GM18873 (cell line): ENCODE measurements around the gene NOS1.
"Not testable (repeated sequence)": the region's sequence is repeated elsewhere in the genome, so short reads cannot be mapped to it uniquely, and the experiment has no call there.

Source experiments
- ATAC-seq: cut with Tn5 transposase; IDR thresholded peaks from one replicate; pipeline ENCODE4 v1.9.1; 2021; ENCODE audit warnings: mild to moderate bottlenecking, moderate library complexity, moderate number of reproducible peaks; ENCODE audit not compliant: unreplicated experiment, low FRiP score

Gene NOS1

DNA sequence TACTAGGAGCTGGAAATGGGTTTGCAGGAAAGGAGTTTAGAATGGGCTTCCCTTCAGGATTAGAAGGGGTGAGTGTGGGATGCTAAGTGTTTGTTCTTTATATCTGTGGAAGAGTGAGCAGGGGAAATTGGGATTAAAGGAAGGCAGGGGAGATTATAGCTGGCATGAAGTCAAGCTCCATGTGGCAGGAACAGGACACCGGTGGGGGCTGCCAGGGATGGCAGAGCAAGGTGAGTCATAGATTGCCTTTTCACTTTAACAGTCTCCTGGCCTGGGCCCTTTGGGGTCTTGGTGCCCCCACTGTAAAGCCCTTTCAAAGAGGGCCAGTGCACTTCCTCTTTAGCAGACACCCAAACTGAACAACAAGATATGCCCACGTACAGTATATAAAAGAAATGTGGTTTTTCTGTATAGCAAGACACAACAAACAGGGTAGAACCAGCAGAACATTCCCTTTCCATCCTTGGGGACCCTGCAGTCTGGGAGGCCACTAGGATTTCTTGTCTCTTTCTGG lies 148.1 kb downstream of the NOS1 start:
- ATAC-seq: no peak

DNA sequence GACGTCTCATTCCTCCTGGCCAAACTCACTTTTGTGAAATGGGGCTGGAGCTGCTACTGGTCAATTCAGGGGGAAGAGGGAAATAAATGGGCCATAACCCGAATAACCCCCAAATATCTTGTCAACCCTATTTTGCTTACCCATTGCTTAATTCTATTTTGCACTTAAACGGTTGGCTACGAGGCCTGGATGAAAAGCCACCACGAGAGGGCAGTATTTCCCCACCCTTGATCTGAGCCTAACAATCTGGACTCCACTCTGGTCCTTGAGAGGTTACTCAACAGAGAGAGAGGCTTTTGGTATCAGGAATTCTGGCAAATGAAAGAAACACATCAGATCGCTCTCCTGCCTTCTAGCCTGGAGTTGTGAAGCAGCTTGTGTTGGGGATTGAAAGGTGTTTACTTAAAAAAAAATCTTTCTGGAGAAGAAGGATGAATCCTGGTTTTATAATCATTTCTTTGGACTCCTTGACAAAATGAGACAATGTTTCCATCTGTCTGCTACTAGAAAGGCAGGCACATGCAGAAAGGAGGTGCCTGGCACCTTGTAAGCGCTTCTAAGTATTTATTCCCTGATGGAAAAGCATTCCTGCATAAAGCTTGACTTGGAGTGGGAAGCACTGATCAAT lies 148.7 kb downstream of the NOS1 start:
- ATAC-seq: no peak

DNA sequence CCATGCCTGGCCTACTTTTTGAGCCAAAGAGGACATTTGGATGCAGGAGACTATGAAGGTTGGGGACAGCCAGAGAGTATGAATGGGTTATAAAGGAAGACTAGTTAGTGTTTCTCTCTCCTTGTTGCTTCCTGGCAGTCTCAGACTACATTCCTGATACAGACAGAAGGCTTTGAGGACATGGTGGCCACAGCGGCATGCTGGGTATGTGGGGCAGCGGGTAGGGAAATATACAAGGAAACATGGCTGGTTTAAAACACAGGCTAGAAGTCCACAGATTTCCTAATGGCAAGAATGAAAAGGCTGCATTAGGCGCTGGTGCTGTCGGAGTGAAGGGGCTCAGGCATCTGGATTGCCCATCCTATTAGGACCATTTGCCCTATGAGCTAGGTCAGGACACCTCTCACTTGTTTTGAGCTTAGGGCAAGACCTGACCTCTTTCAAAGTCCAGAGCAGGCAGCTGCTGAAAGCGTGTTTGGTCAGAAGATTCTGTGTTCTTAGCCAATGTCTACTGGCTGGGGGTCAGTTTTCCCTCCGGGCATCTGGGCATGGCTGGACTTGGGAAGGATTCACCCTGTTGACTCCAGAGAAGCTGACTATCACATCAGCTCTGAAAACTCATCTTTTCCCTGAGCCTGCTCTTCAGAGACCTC lies 151.0 kb downstream of the NOS1 start:
- ATAC-seq: no peak

DNA sequence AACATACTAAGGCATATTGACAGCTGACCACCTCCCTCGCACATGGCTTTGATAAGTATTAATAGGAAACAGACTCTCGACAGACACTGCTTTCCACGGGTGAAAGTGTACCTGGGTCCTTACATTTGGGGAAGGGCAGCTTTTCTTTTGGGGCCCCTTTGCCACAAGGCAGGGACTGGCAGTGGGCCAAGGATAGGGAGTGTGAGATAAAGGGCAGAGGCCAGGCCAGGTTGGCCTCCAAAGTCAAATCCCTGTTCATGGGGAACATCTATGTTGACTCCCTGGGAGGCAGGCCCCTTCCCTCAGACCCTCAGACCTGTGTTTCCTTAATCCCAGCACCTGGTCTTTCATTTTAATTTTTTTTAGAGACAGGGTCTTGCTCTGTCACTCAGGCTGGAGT lies 151.8 kb downstream of the NOS1 start:
- ATAC-seq: no peak

DNA sequence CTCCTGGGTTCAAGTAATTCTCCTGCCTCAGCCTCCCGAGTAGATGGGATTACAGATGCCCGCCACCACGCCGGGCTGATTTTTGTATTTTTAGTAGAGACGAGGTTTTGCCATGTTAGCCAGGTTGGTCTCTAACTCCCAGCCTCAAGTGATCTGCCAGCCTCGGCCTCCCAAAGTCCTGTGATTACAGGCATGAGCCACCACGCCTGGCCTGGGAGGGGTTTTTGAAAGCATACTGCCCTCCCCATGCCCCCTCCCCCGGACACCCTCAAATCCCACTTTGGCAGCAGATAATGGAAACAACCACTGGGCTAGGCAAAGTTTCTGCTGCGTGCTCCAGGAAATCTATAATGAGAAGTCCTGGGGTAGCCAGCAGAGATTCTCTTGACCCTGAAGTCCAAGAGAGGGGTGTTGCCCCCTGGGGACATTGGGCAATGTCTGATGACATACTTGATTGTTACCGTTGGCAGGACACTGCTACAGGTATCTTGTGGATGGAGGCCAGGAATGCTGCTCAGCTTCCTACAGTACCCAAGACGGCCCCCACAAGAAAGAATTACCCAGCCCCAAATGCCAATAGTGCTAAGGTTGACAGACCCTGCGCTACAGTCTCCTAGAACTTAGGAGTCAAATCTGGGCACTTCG lies 152.5 kb downstream of the NOS1 start:
- ATAC-seq: no peak

DNA sequence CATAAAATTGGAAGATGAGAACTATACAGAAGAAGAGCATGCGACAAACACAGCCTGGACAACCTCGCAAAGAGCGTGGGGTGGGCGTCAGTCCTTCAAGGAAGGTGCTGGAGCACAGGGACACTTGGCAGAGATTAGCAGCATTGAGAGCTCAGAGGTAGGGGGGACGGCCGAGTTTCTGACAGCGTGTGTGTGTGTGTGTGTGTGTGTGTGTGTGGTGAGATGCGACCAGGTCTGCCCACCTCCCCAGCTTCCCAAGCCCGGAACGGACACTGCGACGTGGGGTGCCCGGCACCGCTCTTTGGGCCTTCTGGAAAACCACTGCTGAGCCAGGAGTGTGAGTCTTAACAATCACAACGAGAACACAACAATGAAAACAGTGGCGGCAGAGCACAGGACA lies 153.2 kb downstream of the NOS1 start:
- no peak for ATAC-seq

DNA sequence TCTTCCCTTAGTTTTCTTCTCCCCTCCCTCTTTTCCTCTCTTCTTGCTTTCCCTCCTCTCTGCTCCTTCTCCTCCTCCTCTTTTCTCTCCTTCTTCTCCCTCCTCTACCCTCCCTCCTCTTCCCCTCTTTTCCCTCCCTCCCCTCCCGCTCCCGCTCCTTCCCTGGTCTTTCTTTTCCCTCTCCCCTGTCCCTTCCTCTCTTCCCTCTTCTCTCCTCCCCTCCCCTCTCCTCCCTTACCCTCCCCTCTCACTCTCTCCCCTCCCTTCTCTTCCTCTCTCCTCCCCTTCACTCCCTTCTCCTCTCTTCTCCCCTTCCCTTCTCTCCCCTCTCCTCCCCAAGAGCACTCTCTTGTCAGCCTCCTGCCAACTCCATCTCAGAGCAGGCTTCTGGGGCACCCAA lies 153.8 kb downstream of the NOS1 start:
- ATAC-seq: no peak

DNA sequence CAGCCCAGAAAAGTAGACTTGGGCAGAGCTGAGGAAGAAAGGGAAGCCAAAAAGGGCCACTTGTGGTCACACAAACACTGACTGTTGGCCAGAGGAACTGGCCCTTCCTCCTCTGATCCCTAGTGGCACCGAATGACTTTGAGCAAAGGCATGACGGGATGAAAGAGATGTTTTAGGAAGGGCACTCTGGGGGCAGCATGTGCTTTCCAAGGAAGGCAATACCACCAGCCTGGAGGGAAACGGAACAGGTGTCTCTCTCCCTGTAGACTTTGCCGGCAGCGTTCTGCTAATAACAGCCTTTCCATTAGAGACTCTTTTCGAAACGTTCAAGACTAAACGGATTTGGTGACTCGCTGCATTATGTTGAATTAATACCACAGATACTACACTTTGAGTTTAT lies 158.9 kb downstream of the NOS1 start:
- ATAC-seq: no peak

DNA sequence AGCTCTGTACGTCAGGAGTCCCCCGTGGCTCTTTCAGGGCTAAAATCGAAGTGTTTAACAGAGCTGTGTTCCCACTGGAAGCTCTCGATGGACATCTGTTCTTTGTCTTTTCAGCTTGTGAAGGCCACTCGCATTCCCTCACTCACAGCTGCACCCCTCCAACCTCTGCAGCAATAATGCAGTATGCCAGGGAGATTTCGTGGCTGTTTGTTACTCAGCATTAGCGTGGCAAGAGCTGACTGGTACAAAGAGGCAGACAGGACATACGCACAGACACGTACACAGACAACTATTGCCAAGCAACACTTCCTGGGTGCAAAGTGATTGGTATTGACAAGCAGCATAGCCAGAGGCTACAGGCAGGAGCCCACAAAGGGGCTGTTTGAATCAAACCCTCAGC lies 159.4 kb downstream of the NOS1 start:
- ATAC-seq: no peak

DNA sequence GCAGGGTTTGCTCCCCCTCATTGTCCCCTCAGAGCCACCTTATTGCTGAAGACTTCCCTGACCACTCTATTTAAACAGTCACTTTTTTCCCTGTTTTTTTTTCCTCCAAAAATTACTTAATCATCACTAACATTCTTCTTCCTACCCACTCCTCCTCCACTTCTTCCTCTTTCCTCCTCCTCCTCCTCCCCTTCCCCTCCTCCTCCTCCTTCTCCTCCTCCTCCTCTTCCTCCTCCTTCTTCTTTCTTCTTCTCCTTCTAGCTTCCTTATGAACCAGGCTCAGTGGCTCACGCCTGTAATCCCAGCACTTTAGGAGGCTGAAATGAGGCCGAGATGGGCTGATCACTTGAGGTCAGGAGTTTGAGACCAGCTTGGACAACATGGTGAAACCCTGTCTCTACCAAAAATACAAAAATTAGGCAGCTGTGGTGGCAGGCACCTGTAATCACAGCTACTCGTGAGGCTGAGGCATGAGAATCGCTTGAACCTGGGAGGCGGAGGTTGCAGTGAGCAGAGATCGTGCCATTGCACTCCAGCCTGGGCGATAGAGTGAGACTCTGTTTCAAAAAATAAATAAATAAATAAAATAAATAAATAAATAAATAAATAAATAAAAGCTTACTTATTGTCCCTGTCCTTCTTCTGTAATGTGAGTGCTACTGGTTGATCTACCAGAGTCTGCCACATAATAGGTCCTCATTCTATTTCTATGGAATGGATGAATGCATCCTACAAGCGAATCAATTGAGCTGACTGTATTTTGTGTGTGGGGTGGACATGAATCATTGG lies 161.3 kb downstream of the NOS1 start:
- not testable (repeated sequence) for ATAC-seq

DNA sequence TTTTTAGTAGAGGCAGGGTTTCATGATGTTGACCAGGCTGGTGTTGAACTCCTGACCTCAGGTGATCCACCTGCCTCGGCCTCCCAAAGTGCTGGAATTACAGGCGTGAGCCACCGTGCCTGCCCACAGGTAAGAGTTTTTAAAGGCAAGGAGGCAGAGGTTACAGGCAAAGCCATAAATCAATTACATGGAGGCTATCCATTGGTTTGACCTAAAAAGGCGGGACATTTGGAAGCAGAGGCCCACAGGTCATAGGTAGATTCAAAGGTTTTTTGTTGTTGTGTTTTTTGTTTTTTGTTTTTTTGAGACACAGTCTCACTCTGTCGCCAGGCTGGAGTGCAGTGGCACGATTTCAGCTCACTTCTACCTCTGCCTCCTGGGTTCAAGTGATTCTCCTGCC lies 165.1 kb downstream of the NOS1 start:
- not testable (repeated sequence) for ATAC-seq

DNA sequence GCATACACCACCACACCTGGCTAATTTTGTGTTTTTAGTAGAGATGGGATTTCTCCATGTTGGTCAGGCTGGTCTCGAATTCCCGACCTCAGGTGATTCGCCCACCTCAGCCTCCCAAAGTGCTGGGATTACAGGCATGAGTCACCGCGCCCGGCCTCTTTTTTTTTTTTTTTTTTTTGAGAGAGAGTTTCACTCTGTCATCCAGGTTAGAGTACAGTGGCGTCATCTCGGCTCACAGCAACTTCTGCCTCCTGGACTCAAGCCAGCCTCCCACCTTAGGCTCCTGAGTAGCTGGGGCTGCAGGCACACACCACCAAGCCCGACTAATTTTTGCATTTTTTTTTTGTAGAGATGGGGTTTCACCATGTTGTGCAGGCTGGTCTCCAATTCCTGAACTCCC lies 166.4 kb downstream of the NOS1 start:
- not testable (repeated sequence) for ATAC-seq

DNA sequence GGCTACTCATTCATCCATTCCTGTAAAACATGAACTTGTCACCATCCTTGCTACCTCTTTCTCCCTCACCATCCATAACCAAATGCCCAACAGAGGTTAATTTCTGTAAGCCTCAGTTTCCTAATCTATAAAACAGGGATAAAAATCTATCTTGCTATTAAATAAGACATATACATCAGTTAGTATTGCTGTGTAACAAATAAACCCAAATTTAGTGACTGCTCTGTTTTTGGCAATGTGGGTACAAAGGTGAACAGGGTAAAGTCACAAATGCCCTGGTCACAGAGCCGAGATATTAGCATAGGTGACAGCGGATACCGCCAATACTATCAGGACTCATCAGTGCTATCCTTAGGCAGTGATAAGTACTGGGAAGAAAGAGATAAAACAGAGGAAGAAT lies 167.5 kb downstream of the NOS1 start:
- ATAC-seq: no peak

DNA sequence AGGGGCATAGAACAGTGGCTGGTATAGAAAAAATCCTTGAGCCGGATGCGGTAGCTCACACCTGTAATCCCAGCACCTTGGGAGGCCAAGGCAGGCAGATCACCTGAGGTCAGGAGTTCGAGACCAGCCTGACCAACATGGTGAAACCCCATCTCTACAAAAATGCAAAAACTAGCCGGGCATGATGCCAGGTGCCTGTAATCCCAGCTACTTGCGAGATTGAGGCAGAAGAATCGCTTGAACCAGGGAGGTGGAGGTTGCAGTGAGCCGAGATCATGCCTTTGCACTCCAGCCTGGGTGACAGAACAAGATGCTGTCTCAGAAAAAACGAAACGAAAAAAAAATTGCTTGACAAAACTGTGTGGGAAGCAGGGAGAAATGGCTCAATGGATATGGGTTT lies 168.8 kb downstream of the NOS1 start:
- not testable (repeated sequence) for ATAC-seq

DNA sequence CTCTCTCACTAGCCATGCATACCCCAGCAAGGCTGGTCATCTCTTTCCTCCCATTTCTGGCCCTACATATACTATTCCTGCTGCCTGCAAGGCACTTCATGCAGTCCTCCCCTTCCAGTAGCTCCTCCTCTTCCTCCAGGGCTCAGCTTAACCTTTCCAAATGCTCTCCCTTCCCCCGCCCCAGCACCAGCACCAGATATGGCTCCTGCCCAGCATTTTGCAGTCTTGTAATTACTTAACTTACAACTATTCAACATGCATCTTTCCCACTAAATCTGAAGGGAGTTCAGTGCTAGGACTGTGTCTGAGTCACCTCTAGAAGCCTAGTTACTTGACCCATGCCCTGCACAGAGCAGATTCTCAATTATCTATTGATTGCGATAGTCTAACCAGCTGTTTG lies 169.4 kb downstream of the NOS1 start:
- ATAC-seq: no peak

DNA sequence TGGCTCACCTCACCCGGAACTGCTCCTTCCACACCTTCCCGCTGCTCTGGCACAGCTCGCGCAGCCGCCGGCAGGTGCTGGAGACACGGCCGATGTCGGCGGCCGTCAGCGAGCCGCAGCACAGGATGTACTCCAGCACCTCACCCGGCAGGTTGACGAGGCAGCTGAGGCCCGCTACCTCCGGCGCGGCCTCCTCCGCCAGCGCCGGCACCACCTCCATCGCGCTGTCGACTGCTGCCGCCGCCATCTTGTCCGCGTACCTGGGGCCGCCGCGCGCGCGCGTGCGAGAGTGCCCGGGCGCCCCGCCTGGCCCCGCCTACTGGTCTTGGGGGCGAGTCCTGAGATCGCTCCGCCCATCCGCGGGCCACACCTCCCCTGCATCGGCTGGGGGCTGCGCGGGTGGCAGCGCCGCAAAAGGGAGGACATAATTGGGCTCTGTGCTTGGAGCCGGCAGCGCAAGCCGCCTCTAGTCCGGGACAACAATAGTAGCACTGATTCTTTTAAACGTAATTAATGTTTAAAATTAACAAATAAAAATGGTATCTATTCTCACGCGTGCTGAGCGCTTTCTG lies 171.1 kb downstream of the NOS1 start, which contains the start of gene FBXO21:
Gene FBXO21 (minus strand): TSS at position 261 of the 572 bp plus-strand sequence. CDS start 14 bp downstream, at position 247.
- peak; percentile 83 for ATAC-seq

DNA sequence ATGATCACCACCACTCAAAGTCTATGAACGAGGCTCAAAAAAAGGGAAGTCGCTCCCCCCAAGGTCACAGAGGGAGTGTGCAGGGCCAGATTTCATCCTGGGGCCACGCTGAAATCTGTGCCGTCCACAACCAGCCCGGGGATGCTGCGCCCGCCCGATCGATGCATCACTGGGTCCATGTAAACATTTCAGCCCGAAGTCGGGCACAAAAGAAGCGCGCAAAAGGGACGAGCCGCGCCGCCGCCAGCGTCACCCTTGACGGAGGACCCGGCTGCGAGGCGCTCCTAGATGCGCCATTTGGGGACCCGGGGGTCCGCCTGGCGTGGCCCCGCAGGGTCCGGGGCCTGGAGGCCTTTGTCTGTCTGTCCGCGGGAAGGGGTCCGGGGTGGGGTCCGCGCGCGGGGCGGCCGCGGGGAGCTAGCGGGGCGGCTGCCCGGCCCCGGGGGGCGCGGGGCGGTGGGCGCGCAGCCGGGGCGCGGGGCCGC lies 171.7 kb downstream of the NOS1 start:
- peak; percentile 20 for ATAC-seq

DNA sequence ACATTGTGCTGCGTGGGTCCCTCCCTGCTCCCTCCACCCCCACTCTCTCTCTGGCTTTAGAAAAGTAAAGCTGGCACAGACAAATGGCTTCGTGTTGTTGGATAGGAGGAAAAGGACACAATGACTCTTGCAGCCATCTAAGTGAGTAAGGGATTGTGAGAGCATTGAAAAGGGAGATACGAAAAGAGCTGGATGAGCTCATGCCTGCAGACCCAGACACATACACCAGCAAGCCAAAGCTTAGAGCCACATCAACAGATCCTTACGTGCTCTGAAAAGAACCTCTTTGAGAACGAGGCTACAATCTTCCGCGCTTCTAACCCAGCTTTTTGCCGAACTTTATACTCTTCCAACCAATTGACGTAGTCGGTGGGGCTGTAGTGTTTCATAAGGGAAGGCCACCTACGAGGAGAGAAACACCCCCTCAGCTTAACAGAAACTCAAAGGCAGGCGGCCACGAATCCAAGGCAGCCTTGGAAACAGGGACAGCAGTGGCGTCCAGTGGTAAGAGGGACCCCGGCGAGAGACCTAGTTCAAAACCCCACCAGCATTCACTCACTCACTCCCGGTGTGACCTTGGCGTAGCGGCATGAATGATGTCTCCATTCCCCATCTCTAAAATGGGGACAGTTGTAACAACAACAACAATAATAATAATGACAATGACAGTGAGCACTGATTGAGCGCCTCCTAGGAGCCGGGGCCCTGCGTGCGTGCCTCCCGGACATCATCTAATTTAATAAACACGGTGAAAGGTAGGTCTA lies 172.3 kb downstream of the NOS1 start:
- no peak for ATAC-seq

DNA sequence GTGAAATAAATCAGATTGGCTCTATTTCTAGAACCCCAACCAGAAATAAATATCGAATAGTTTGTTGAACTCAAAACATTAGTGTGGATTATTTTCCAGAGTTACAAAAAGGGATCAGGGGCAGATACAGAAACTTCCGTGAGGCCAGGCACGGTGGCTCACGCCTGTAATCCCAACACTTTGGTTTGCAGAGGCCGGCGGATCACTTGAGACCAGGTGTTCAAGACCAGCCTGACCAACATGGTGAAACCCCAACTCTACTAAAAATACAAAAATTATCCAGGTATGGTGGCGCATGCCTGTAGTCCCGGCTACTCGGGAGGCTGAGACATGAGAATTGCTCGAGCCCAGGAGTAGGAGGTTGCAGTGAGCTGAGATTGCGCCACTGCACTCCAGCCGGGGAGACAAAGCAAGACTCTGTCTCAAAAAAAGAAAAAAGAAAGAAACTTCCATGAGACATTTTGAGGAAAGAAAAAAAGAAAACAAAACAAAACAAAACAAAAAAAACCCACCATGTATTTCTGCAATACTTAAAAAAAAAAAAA lies 173.2 kb downstream of the NOS1 start:
- no peak for ATAC-seq
